ENCODE data around the gene CNDP1. TPM values are rescaled to one million over a fixed set of nuclear protein-coding genes. Genes with fewer than 3 reads are reported as not detected.

The CNDP1 gene
- polyA plus RNA-seq, 1 donor from 2014 or later: 2.1 TPM

- H3K79me2 ChIP-seq (replicated peaks; ENCODE audit: insufficient read depth, low read length): no peaks in the 10 kb centered on the region
- no peaks in the 10 kb centered on the region for H3F3A ChIP-seq (ENCODE audit: insufficient read depth, low read length, poor library complexity, severe bottlenecking)
- no peaks in the 10 kb centered on the region for H3K27me3 ChIP-seq (ENCODE audit: insufficient read depth, low read depth, low read length)
- H2AFZ ChIP-seq (ENCODE audit: low read depth, low read length): no peak overlapping the region
- no peaks in the 10 kb centered on the region for H3K36me3 ChIP-seq (ENCODE audit: insufficient read depth, low read length)
- H3K27ac ChIP-seq (ENCODE audit: low read length): no peak overlapping the region
- H3K9me3 ChIP-seq (ENCODE audit: low read length): peaks cover 6% of the 10 kb centered on the region
- no peak for TF ChIP-seq EP300 (conservative IDR thresholded peaks at IDR 0.05; ENCODE audit: poor library complexity, severe bottlenecking)
- no peak for TF ChIP-seq POLR2AphosphoS5 (IDR thresholded peaks at IDR 0.05)
- TF ChIP-seq SMC3 (conservative IDR thresholded peaks at IDR 0.05; ENCODE audit: poor library complexity): no peak
- TF ChIP-seq CTCF (IDR thresholded peaks at IDR 0.05; ENCODE audit: poor library complexity, severe bottlenecking): no peak
- no peak for TF ChIP-seq TAF1 (IDR thresholded peaks at IDR 0.05; ENCODE audit: low read depth)
- no peak for TF ChIP-seq MXI1 (conservative IDR thresholded peaks at IDR 0.05; ENCODE audit: poor library complexity, severe bottlenecking)
- TF ChIP-seq EZH2 (IDR thresholded peaks at IDR 0.05; ENCODE audit: borderline replicate concordance, insufficient read depth, low read length, poor library complexity, severe bottlenecking): no peak
- TF ChIP-seq, protein P1, sequence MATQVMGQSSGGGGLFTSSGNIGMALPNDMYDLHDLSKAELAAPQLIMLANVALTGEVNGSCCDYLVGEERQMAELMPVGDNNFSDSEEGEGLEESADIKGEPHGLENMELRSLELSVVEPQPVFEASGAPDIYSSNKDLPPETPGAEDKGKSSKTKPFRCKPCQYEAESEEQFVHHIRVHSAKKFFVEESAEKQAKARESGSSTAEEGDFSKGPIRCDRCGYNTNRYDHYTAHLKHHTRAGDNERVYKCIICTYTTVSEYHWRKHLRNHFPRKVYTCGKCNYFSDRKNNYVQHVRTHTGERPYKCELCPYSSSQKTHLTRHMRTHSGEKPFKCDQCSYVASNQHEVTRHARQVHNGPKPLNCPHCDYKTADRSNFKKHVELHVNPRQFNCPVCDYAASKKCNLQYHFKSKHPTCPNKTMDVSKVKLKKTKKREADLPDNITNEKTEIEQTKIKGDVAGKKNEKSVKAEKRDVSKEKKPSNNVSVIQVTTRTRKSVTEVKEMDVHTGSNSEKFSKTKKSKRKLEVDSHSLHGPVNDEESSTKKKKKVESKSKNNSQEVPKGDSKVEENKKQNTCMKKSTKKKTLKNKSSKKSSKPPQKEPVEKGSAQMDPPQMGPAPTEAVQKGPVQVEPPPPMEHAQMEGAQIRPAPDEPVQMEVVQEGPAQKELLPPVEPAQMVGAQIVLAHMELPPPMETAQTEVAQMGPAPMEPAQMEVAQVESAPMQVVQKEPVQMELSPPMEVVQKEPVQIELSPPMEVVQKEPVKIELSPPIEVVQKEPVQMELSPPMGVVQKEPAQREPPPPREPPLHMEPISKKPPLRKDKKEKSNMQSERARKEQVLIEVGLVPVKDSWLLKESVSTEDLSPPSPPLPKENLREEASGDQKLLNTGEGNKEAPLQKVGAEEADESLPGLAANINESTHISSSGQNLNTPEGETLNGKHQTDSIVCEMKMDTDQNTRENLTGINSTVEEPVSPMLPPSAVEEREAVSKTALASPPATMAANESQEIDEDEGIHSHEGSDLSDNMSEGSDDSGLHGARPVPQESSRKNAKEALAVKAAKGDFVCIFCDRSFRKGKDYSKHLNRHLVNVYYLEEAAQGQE (IDR thresholded peaks at IDR 0.05; ENCODE audit: borderline replicate concordance): no peak
- TF ChIP-seq RAD21 (conservative IDR thresholded peaks at IDR 0.05): no peak
- H3K9me2 ChIP-seq (ENCODE audit: insufficient read depth, low read length): no peaks in the 10 kb centered on the region
- no peak overlapping the region for H3K4me2 ChIP-seq (ENCODE audit: low read length)
- H4K20me1 ChIP-seq (ENCODE audit: insufficient read depth): no peaks in the 10 kb centered on the region
- no peak overlapping the region for H3K9ac ChIP-seq (ENCODE audit: low read length)
- H3K4me3 ChIP-seq (ENCODE audit: low read length): no peak overlapping the region
Measured at GRCh38 chr18:74549591-74550104, 15.3 kb downstream of the CNDP1 start.

DNA sequence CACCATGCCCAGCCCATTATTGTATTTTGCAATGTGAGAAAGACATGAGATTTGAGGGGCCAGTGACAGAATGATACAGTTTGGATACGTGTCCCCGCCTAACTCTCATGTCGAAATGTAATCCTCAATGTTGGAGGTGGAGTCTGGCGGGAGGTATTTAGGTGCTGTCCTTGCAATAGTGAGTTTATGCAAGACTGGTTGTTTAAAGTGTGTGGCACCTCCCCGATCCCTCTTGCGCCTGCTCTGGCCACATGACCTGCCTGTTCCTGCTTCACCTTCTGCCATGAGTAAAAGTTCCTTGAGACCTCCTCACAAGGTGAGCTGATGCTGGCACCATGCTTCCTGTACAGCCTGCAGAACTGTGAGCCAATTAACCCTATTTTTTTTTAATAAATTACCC, 16.6 kb downstream of the CNDP1 start:
- no peak overlapping the region for H3K4me3 ChIP-seq (ENCODE audit: low read length)
- peaks cover 6% of the 10 kb centered on the region for H3K9me3 ChIP-seq (ENCODE audit: low read length)
- H4K20me1 ChIP-seq (ENCODE audit: insufficient read depth): no peaks in the 10 kb centered on the region
- H3K27me3 ChIP-seq (ENCODE audit: insufficient read depth, low read depth, low read length): no peaks in the 10 kb centered on the region
- H3K79me2 ChIP-seq (replicated peaks; ENCODE audit: insufficient read depth, low read length): no peaks in the 10 kb centered on the region
- no peaks in the 10 kb centered on the region for H3K9me2 ChIP-seq (ENCODE audit: insufficient read depth, low read length)
- TF ChIP-seq POLR2AphosphoS5 (IDR thresholded peaks at IDR 0.05) (no peak), RAD21 (conservative IDR thresholded peaks at IDR 0.05) (no peak), EP300 (conservative IDR thresholded peaks at IDR 0.05; ENCODE audit: poor library complexity, severe bottlenecking) (no peak), SMC3 (conservative IDR thresholded peaks at IDR 0.05; ENCODE audit: poor library complexity) (no peak), TAF1 (IDR thresholded peaks at IDR 0.05; ENCODE audit: low read depth) (no peak), MXI1 (conservative IDR thresholded peaks at IDR 0.05; ENCODE audit: poor library complexity, severe bottlenecking) (no peak), CTCF (IDR thresholded peaks at IDR 0.05; ENCODE audit: poor library complexity, severe bottlenecking) (no peak), EZH2 (IDR thresholded peaks at IDR 0.05; ENCODE audit: borderline replicate concordance, insufficient read depth, low read length, poor library complexity, severe bottlenecking) (no peak)
- TF ChIP-seq, protein P1 (IDR thresholded peaks at IDR 0.05; ENCODE audit: borderline replicate concordance): no peak
- H3K36me3 ChIP-seq (ENCODE audit: insufficient read depth, low read length): no peaks in the 10 kb centered on the region
- no peaks in the 10 kb centered on the region for H3F3A ChIP-seq (ENCODE audit: insufficient read depth, low read length, poor library complexity, severe bottlenecking)
- H3K27ac ChIP-seq (ENCODE audit: low read length): no peak overlapping the region
- H3K9ac ChIP-seq (ENCODE audit: low read length): no peak overlapping the region
- H2AFZ ChIP-seq (ENCODE audit: low read depth, low read length): no peak overlapping the region
- H3K4me2 ChIP-seq (ENCODE audit: low read length): no peak overlapping the region
